HPDE6-E6E7 (cell line): Measurements from ENCODE around the gene TBL1XR1.
"Not testable (repeated sequence)": the region's sequence is repeated elsewhere in the genome, so short reads cannot be mapped to it uniquely, and the experiment has no call there.

Experiments
- DNase-seq: peaks from one replicate; pipeline ENCODE4 v3.0.0; 2011; ENCODE audit warnings: missing footprints; ENCODE audit errors: extremely low spot score

TBL1XR1 gene

DNA sequence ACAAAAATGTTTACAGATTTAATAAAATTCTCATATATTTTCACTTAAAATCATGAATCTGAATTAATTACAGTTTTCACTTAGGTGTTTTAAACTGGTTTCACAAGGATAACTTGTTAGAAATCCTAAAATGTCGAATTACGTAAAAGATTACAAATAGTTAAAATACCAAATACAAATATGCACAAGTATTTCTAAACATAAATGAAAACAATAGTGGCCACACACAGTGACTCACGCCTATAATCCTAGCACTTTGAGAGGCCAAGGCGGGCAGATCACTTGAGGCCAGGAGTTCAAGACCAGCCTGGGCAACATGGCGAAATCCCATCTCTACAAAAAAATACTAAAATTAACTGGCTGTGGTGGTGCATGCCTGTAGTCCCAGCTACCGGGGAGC lies 10.9 kb upstream of the TBL1XR1 start:
- DNase-seq = no peak

DNA sequence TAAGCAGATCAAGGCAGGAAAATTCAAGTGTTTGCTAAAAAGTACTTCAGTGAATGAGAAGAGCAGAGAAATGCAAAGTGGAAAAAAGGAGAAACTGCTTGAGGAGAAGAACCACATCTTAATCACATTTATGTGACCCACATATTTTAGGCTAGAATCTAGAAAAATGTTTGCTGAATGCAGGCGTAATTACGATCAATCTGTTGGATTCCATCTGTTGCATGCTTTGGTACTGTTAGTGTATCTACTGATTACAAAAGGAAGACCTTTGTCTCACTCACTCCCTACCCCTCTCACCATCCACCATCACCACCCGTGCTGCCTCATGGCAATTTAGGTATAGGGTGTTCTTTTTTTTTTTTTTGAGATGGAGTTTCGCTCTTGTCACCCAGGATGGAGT lies 9.7 kb upstream of the TBL1XR1 start:
- no peak for DNase-seq

DNA sequence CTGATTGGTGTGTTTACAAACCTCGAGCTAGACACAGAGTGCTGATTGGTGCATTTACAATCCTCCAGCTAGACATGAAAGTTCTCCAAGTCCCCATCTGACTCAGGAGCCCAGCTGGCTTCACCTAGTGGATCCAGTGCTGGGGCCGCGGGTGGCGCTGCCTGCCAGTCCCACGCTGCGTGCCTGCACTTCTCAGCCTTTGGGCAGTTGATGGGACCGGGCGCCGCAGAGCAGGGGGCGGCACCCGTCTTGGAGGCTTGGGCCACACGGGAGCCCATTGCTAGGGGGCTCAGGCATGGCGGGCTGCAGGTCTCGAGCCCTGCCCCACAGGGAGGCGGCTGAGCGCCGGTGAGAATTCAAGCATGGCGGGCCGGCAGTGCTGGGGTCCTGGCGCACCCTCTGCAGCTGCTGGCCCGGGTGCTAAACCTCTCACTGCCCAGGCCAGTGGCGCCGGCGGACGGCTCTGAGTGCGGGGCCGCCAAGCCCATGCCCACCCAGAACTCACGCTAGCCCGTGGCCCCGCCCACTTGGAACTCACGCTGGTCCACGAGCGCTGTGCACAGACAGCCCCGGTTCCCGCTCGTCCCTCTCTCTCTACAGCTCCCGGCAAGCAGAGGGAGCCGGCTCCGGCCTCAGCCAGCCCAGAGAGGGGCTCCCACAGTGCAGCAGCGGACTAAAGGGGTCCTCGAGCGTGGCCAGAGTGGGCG lies 6.6 kb upstream of the TBL1XR1 start:
- DNase-seq = no peak

DNA sequence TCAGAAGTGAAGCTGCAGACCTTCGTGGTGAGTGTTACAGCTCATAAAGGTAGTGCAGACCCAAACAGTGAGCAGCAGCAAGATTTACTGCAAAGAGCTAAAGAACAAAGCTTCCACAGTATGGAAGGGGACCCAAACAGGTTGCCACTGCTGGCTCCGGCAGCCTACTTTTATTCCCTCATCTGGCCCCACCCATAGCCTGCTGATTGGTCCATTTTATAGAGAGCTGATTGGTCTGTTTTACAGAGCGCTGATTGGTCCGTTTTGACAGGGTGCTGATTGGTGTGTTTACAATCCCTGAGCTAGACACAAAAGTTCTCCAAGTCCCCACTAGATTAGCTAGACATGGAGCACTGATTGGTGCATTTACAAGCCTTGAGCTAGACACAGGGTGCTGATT lies 5.7 kb upstream of the TBL1XR1 start:
- not testable (repeated sequence) for DNase-seq

DNA sequence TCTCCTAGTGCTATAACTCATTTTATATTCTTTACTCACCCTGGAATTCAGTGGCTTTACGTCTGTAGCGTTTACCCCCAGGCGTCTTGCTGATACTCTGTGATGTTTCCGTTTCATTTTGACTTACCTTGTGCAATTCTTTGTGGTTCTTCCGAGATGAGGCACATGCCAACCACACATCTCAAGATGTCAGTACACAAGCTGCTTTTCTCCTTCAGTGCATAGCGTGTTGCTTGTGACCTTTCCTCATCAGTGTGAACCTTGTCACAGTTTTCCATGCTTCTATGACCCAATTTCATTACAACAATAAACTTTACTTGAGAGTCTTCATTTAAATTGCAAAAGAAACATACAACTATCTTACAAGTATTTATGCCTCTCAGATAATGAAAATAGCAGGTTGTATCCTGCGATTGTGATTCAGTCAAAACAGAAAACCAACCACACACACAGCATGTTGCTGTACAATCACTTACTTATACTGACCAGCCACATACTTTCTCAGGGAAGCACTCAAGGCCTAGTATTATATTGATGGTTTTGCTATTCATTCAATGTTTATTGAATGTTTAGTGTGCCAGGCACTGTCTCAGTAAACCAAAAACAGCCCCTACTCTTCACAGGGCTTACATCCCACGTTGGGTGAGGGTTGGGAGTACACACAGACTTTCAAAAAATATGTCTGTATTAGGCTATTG lies 4.6 kb upstream of the TBL1XR1 start:
- DNase-seq = peak; percentile 66

DNA sequence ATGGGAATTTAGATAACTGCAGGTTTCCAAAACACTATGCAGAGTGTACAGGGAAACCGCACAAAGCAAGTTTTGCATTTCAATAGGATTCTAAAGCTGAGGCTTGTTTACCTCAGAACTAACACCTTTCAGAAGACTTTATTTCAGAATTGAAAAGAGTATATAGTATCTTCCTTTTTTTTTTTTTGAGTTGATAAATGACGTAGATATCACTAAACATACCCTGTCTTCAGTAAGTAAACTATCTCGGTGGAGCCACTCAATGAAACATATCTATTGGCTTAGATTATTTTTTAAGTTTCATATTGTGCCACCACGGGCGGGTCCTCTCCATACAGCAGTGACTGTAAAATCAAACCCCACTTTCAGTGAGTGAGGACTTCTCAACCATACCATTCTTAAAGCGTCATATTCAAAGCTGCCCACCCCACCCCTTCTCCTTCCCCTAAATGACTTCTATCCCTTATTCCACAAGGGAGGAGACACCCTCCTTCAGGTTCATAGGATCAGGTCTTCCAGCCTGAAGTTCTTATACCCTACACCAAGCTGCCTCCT lies 2.0 kb upstream of the TBL1XR1 start:
- no peak for DNase-seq

DNA sequence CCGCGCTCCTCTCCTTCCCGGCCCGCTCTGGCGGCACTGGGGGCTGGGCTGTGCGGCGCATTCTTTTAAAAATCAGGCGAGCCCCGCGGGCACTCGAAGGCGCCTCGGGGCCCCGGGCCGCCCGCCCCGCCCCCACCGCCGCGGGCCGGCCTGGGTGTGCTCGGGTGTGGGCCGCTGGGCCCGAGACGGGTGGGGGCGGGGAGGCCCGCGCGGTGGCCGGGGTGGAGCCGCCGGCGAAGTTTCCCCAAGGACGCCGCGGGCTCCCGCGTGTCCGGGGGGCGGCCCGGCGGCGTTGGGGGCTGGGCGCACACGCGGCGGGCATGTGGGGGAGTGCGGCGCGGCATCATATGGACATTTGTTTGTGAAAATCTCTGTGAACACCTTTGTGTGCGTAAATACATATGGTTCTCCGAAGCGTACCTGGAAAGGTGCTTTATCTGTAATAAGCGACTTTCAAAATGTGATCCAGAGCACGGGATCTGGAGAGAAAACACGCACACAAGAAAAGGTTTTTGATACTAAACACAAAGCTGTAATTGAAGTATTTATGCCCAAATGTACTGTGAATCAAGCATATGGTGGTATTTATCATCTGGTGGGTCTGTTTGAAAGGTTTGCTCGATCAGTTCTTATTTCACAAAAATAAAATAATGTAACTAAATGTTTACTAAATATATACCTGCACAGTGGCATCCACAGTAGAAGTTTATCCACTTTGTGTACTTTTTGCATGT lies 612 bp upstream of the TBL1XR1 start:
- DNase-seq = peak; percentile 27

DNA sequence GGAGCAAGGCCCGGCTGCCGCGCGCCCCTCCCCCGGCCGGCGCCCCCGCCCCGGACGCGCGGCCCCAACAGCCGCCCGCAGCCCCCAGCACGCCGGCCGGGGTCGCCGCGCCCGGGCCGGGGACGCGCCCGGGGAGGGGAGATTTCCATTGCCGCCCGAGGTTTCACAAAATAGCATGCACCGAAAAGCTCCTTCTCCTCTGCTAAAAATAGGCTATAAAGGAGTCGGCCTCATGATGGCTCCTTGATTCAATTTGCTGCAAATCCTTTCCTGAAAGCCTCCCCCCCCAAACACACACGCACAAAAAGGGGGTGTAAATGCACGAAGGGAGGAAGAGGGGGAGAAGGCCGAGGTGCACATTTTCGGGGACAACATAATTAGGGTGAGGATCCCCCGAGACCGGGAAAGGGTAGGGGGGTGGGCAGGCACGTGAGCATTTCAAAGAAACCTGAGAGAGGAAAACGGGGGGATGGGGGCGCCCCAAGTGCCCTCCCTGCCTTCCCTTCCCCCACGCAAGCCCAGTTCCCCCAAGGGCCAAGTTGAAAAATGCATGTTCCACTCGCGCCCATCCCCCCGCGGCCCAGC lies 734 bp downstream of the TBL1XR1 start:
- DNase-seq = no peak

DNA sequence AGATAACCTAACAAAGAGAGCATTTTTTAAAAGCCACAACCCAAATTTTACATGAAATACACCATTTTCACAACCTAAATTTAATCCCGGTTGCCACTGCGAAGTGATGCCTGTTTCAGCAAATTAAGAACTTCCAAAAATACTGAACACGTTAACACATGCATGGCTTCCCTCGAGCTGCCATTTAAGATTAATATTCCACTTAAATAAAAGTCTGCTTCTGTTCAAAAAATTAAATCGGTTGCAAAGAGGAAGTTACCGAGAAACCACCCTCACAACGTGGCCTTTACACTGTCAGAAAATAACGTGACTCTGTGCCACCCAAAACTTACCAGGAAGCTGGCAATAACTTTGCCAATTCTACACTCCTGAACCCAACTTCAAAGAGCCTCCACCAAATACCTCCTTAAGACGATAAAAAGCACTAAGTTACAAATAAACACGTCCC lies 1.2 kb downstream of the TBL1XR1 start:
- no peak for DNase-seq

DNA sequence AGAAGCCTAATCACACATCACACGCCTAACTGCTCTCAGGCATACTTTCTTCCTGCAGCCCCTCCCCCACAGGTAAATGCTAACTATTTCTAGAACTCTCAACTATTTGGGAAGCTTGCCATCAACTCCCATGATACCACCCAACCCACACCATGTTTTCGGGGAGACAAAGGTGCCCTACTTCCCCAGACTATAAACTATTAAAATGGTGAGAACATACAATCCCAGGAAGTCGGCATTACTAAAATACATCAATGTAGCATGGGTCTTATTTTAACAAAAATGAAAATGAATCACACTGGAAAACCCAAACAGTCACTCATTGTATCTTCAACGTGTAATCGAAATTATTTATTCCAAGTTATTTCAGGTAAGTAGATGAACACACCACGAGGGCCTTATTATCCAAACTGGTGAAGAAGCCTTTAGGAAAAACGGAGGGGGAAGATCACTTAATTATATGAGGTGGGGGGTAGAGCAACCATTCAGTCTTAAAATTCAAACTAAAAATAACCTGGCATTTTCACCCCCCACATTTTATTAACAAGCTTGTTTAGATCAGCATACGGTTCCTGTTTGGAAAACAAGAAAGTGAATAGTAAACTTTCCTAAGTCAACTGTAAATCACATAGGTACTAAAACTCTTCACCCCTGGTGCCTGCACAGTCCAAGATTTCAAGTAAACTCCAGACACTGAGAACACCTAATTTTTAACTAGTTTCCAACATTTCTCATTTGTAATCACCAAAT lies 1.9 kb downstream of the TBL1XR1 start:
- DNase-seq = no peak

DNA sequence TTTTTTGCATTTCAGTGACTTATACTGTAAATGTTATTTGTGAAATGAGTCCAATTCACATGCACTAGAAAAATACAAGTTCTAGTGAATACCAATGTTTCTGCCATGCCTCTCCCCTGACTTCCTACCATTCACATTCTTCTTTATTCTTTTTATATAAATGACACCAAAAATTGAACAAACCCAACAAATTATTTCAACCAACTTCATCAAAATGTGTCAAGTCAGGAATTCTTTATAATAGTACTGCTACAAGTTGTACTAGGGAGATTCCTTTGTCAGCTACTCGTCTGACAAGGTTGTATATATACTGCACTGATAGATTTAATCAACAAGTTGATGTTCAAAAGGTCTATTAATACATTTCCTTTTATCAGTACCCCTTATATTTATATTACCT lies 3.0 kb downstream of the TBL1XR1 start:
- no peak for DNase-seq

DNA sequence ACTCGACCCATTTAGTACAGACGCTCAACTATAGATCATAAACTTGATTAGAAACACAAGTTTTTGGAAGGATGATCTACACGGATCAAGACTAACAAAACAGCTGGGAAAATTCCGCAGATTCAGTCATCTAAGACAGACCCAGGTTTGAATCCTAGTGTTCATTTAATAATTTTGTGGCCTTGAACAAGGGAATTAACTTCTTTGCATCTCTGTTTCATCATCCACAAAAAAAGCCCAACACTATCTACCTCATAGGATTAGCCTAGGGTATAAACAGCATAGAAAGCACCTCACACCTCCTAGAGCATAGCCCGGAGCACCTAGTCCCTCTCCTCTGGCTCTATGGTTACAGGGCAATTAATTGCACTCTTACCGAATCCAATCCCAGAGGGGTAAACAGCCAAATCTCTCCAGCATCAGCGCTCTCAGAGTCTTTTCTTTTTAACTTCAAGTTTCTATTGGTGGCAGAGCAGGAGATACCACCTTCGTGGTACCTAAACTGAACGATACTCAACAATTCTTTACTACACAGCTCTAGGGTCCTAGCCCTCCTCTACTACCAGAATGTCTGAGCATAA lies 3.5 kb downstream of the TBL1XR1 start:
- no peak for DNase-seq

DNA sequence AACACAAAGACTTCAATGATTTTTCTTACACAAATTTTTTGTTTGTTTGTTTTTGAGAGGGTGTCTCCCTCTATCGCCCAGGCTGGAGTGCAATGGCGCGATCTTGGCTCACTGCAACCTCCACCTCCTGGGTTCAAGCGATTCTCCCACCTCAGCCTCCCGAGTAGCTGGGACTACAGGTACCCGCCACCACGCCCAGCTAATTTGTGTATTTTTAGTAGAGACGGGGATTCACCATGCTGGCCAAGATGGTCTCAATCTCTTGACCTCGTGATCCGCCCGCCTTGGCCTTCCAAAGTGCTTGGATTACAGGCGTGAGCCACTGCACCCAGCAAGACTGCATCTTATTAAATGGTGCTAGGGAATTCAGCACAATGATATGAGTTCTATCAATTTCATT lies 4.0 kb downstream of the TBL1XR1 start:
- not testable (repeated sequence) for DNase-seq

DNA sequence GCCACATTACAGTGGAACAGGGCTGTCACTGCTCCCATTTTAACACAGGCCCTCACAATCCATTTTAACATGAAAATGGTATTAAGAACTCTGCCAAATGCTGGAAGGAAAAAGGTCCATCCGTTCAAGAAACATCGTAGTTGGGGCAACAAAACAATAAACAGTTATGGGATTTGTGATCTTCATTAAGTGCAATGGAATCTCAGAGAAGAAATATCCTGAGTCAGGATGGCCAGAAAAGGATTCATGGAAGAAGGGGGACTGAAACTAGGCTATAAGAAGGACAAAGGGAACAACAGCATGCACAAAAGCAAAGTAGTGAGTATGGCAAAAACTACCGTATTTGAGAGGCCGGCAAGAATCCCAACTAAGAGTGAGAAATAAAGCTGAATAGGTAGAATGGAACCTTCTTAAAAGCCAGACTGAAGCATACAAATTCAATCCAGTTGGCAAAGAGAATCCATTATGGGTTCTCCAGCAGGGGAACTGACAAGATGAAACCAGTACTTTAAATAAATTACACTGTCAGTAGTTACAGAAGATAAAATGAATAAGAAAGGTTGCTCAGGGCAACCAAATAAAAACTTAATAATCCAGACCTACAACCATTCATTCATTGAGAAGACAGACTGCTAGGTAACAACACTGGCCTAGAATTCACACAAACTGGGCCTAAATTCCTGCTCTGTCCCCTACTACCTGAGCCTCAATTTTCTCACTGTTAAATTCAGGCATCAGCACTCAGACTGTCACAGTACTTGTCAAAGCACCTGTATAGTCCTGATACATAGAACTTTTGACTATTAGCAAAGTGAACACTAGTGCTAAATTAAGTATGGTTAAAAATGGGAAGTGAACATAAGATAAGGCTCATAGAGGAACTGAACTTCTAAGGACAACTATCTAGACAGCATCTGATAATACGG lies 6.3 kb downstream of the TBL1XR1 start:
- no peak for DNase-seq

DNA sequence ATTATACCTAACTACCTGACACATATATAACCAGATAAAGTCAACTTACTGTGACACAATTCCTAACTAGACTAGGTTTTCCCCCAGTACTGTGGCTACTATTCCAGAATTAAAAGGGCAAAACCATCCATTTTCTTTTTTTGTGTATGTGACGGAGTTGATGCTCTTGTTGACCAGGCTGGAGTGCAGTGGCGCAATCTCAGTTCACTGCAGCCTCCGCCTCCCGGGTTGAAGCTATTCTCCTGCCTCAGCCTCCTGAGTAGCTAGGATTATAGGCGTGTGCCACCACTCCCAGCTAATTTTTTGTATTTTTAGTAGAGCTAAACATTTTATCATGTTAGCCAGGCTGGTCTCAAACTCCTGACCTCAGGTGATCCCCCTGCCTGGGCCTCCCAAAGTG lies 7.1 kb downstream of the TBL1XR1 start:
- DNase-seq = not testable (repeated sequence)

DNA sequence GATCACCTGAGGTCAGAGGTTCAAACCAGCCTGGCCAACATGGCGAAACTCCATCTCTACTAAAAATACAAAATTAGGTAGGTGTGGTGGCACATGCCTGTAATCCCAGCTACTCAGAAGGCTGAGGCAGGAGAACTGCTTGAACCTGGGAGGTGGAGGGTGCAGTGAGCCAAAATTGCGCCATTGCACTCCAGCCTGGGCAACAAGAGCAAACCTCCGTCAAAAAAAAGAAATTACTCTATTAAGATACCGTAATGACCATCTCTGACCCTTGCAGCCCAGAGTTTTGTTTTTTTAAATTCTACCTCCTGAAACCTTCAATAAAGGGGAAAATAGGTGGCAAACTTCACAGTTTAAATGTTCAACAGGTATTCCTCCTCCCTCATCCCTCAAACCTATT lies 9.0 kb downstream of the TBL1XR1 start:
- not testable (repeated sequence) for DNase-seq

DNA sequence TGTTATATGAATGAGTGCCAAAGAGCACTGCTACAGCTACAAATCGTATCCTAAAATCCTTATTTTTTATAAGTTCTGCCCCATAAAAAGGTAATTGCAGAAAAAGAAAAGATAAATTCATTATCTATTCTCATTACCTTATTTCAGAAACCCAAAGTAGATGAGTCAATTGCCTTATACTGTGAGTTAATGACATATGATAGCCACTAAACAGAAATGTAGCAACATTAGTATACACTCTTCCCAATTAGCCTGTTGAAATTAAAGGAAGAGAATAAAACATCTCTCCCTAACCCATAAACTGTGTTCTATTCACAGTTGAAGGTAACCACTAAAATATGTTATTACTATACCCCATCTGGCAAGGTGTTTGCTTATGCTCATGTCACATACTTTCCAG lies 11.0 kb downstream of the TBL1XR1 start:
- DNase-seq = no peak

DNA sequence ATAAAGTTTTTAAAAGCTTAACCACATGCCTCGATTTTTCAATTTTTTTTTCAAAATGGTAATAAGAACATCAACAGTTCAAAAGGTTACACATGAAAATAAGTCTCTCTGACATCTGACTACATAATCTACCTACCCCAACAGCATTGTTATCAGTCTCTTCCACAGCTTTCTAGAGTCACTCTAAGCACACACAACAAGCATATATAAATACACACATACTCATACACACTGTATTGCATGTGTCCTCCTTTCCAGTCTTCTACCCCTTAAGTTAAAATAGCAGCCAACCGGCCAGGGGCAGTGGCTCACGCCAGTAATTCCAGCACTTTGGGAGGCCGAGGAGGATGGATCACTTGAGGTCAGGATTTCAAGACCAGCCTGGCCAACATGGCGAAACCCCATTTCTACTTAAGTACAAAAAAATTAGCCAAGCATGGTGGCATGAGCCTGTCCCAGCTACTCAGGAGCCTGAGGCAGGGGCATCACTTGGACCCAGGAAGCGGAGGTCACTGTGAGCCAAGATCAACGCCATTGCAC lies 12.2 kb downstream of the TBL1XR1 start:
- no peak for DNase-seq

DNA sequence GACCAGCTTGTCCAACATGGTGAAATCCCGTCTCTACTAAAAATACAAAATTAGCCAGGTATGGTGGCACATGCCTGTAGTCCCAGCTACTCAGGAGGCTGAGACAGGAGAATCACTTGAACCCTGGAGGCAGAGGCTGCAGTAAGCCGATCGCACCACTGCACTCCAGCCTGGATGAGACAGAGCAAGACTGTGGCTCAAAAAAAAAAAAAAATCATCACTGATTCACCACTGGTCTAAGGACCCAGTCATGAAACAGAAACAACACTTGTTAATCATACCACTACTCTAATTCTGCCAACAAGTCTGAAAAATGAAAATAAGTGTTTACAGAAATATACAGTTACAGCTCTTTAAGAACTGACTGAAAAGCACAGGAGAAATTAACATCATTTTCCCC lies 12.7 kb downstream of the TBL1XR1 start:
- DNase-seq = not testable (repeated sequence)

DNA sequence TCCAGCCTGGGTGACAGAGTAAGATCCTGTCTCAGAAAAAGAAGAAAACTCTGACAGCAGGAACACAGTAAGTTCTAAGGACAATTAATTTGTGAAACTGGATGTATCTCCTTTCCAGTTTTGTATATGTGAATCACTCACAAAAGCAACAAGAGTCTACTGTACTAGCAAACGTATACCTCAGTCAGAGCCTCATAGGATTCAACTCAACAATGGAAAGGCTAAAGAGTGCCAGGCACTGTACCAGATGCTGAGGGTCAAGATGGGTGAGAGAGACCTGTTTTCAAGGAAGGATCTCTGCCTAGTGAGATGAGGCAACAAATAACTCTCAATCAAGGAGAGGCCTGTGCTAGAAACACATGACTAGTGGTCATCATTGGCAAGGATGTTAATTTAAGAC lies 14.9 kb downstream of the TBL1XR1 start:
- no peak for DNase-seq
